A549 (cell line): ENCODE measurements around the gene IRX4. TPM values are rescaled to one million over a fixed set of nuclear protein-coding genes. Genes with fewer than 3 reads are reported as not detected.

ENCODE experiments used
- ATAC-seq, 2 experiments: fragments of 200-7000 bp in 1 of 2; fragments of >200 bp in 1 of 2; cut with Nextera tagmentation in 1 of 2; cut with Tn5 transposase in 1 of 2; 3 replicates each; pipeline versions ENCODE4 v1.8.0 to v1.9.1; 2018 to 2020; ENCODE audit warnings: mild to moderate bottlenecking in 1 of 2, moderate library complexity in 1 of 2
- CTCF ChIA-PET: fragments of 300-600 bp; sonication (Branson Sonifier 250); formaldehyde crosslinking; extraction: SDS; loops from one replicate; lab custom pipeline; 2021; ENCODE audit warnings: antibody characterized with exemption, inconsistent platforms; lab: Yijun Ruan, JAX
- POLR2A ChIA-PET: fragments of 350-600 bp; formaldehyde crosslinking; extraction: SDS; loops from one replicate; lab custom pipeline; 2021; ENCODE audit warnings: antibody characterized with exemption, inconsistent platforms; lab: Yijun Ruan, JAX
- DNase-seq, 2 experiments: peaks; one replicate each; pipeline versions ENCODE4 v3.0.0 to v3.0.0-alpha.2; 2011 to 2016; ENCODE audit warnings: low read depth in 1 of 2, low spot score in 1 of 2
- FAIRE-seq: peaks from 2 replicates; lab custom pipeline; 2011; peaks lifted over from hg19 to GRCh38; lab: Jason Lieb, UNC
- H3K27ac ChIP-seq, 2 experiments: fragments of >200 bp; sonication (Bioruptor Twin); formaldehyde crosslinking; 3 replicates each; pipeline ENCODE4 v1.5.1; 2016 to 2017
- H3K4me1 ChIP-seq: fragments of >200 bp; sonication (Bioruptor Twin); formaldehyde crosslinking; 3 replicates; pipeline ENCODE4 v1.6.1; 2016
- H3K4me2 ChIP-seq: fragments of >200 bp; sonication (Bioruptor Twin); formaldehyde crosslinking; 3 replicates; pipeline ENCODE4 v1.6.1; 2016
- H3K4me3 ChIP-seq: fragments of >200 bp; sonication (Bioruptor Twin); formaldehyde crosslinking; 3 replicates; pipeline ENCODE4 v1.5.1; 2016
- H3K9me3 ChIP-seq: fragments of >200 bp; sonication (Bioruptor Twin); formaldehyde crosslinking; 3 replicates; pipeline ENCODE4 v1.6.1; 2016
- CHD2 ChIP-seq: fragments of 150-350 bp; IDR thresholded peaks from 2 replicates; pipeline ENCODE4 v1.6.1; 2014; ENCODE audit warnings: low read length; ENCODE audit not compliant: partially characterized antibody
- CHD4 ChIP-seq: fragments of 200-600 bp; sonication (generic); IDR thresholded peaks from 2 replicates; pipeline ENCODE4 v1.6.1; 2016; ENCODE audit warnings: antibody characterized with exemption, mild to moderate bottlenecking, borderline replicate concordance
- EP300 ChIP-seq, 2 experiments: fragments of >200 bp; sonication (Bioruptor Twin); formaldehyde crosslinking; IDR thresholded peaks; 2 replicates in 1 of 2; 3 replicates in 1 of 2; pipeline ENCODE4 v1.6.1; 2016 to 2017
- ESRRA ChIP-seq: fragments of 150-350 bp; IDR thresholded peaks from 2 replicates; pipeline ENCODE4 v1.6.1; 2014; ENCODE audit warnings: mild to moderate bottlenecking, low read length, borderline replicate concordance
- FOSL2 ChIP-seq, 2 experiments: fragments of 450-650 bp in 1 of 2; fragments of >200 bp in 1 of 2; sonication (Bioruptor Twin) in 1 of 2; formaldehyde crosslinking; IDR thresholded peaks; 2 replicates each; pipeline versions ENCODE4 v1.5.0 to v1.6.1; 2016 to 2020; ENCODE audit warnings: mild to moderate bottlenecking in 1 of 2, moderate library complexity in 1 of 2
- FOXS1 ChIP-seq: fragments of 250-450 bp; sonication (Bioruptor Pico); IDR thresholded peaks from 2 replicates; pipeline ENCODE4 v1.5.0; 2020; ENCODE audit warnings: mild to moderate bottlenecking, moderate library complexity
- HDAC2 ChIP-seq: fragments of 200-600 bp; sonication (generic); IDR thresholded peaks from 2 replicates; pipeline ENCODE4 v1.6.1; 2016
- HOXA7 ChIP-seq: fragments of 250-450 bp; sonication (Bioruptor Pico); IDR thresholded peaks from 2 replicates; pipeline ENCODE4 v1.5.0; 2020; ENCODE audit warnings: mild to moderate bottlenecking, moderate library complexity
- HOXB13 ChIP-seq: fragments of 250-450 bp; sonication (Bioruptor Pico); IDR thresholded peaks from 2 replicates; pipeline ENCODE4 v1.5.0; 2020; ENCODE audit warnings: low read depth, mild to moderate bottlenecking, moderate library complexity
- JUN ChIP-seq, 2 experiments: fragments of >200 bp; sonication (Bioruptor Twin); formaldehyde crosslinking; IDR thresholded peaks; 2 replicates in 1 of 2; 3 replicates in 1 of 2; pipeline ENCODE4 v1.6.1; 2016 to 2017
- JUNB ChIP-seq: fragments of >200 bp; sonication (Bioruptor Twin); formaldehyde crosslinking; IDR thresholded peaks from 2 replicates; pipeline ENCODE4 v1.6.1; 2016
- KDM5A ChIP-seq: fragments of 200-600 bp; sonication (generic); IDR thresholded peaks from 2 replicates; pipeline ENCODE4 v1.6.1; 2016; ENCODE audit warnings: antibody characterized with exemption, mild to moderate bottlenecking
- MAFK ChIP-seq: fragments of 450-650 bp; IDR thresholded peaks from 2 replicates; pipeline ENCODE4 v1.6.1; 2014; ENCODE audit not compliant: partially characterized antibody
- MAZ ChIP-seq: fragments of 150-350 bp; IDR thresholded peaks from 2 replicates; pipeline ENCODE4 v1.6.1; 2014; ENCODE audit warnings: antibody characterized with exemption, low read depth, low read length, borderline replicate concordance
- NR3C1 ChIP-seq: fragments of >200 bp; sonication (Bioruptor Twin); formaldehyde crosslinking; IDR thresholded peaks from 3 replicates; pipeline ENCODE4 v1.6.1; 2017
- PHF8 ChIP-seq: fragments of 200-600 bp; sonication (generic); IDR thresholded peaks from 2 replicates; pipeline ENCODE4 v1.6.1; 2016; ENCODE audit warnings: low read depth, mild to moderate bottlenecking, antibody characterized with exemption, moderate library complexity, borderline replicate concordance
- POLR2A ChIP-seq: IDR thresholded peaks from 2 replicates; pipeline ENCODE4 v1.6.1; 2012; ENCODE audit warnings: mild to moderate bottlenecking, low read length
- POLR2AphosphoS2 ChIP-seq: conservative IDR thresholded peaks from 2 replicates; pipeline ENCODE4 v1.6.1; 2012; ENCODE audit warnings: low read length, improper control_type of control experiment, inconsistent platforms
- RFX5 ChIP-seq: fragments of 450-650 bp; IDR thresholded peaks from 2 replicates; pipeline ENCODE4 v1.7.1; 2014; ENCODE audit warnings: antibody characterized with exemption, mild to moderate bottlenecking, moderate library complexity
- RNF2 ChIP-seq: fragments of 200-600 bp; sonication (generic); IDR thresholded peaks from 2 replicates; pipeline ENCODE4 v1.6.1; 2016; ENCODE audit warnings: low read depth, mild to moderate bottlenecking, antibody characterized with exemption, moderate library complexity, borderline replicate concordance
- SMC3 ChIP-seq: fragments of >200 bp; sonication (Bioruptor Twin); formaldehyde crosslinking; IDR thresholded peaks from 3 replicates; pipeline ENCODE4 v1.6.1; 2018; ENCODE audit warnings: inconsistent platforms
- SREBF2 ChIP-seq: fragments of 450-650 bp; IDR thresholded peaks from 2 replicates; pipeline ENCODE4 v1.6.1; 2014; ENCODE audit warnings: mild to moderate bottlenecking, moderate library complexity
- ZNF302 ChIP-seq: fragments of 250-450 bp; sonication (Bioruptor Pico); IDR thresholded peaks from 2 replicates; pipeline ENCODE4 v1.9.0; 2021; ENCODE audit warnings: inconsistent platforms, mild to moderate bottlenecking, moderate library complexity
- ZSCAN20 ChIP-seq: fragments of 250-450 bp; sonication (Bioruptor Pico); IDR thresholded peaks from 2 replicates; pipeline ENCODE4 v1.8.0; 2022; ENCODE audit warnings: mild to moderate bottlenecking, moderate library complexity
- WGBS: methylation state at CpG from one replicate; pipeline ENCODE4 v1.1.6; 2017; ENCODE audit errors: missing lambda C conversion rate; 5-methylcytosine and 5-hydroxymethylcytosine counted together
- polyA plus RNA-seq, 4 experiments: library from polyadenylated mRNA; depleted of rRNA in 3 of 4; stranded (reverse); fragments of >200 nt; fragmentation: RNase III in 1 of 4; extraction: RNeasy Plus Mini Kit Qiagen cat#74134 plus additional on column Dnase treatment in 1 of 4; gene quantifications; 2 replicates in 3 of 4; 3 replicates in 1 of 4; pipeline ENCODE4 v1.2.3, GENCODE V29; 2011 to 2017
- TF ChIP-seq, protein P1 (sequence below): fragments of 200-600 bp; sonication (generic); IDR thresholded peaks from 2 replicates; pipeline ENCODE4 v1.6.1; 2016; ENCODE audit warnings: antibody characterized with exemption, mild to moderate bottlenecking, moderate library complexity
- TF ChIP-seq, protein P2 (sequence below): IDR thresholded peaks from 2 replicates; pipeline ENCODE4 v1.6.1; 2012
- TF ChIP-seq, protein P3 (sequence below): IDR thresholded peaks from 2 replicates; pipeline ENCODE4 v1.6.1; 2012; ENCODE audit warnings: low read depth, borderline replicate concordance
- TF ChIP-seq, protein P4 (sequence below): fragments of 150-350 bp; IDR thresholded peaks from 2 replicates; pipeline ENCODE4 v1.6.1; 2014; ENCODE audit warnings: low read depth, mild to moderate bottlenecking, low read length

IRX4 gene
- polyA plus RNA-seq, 2 of the 4 experiments (the other 2 are of a cell fraction) = 0.04 to 0.06 TPM

DNA sequence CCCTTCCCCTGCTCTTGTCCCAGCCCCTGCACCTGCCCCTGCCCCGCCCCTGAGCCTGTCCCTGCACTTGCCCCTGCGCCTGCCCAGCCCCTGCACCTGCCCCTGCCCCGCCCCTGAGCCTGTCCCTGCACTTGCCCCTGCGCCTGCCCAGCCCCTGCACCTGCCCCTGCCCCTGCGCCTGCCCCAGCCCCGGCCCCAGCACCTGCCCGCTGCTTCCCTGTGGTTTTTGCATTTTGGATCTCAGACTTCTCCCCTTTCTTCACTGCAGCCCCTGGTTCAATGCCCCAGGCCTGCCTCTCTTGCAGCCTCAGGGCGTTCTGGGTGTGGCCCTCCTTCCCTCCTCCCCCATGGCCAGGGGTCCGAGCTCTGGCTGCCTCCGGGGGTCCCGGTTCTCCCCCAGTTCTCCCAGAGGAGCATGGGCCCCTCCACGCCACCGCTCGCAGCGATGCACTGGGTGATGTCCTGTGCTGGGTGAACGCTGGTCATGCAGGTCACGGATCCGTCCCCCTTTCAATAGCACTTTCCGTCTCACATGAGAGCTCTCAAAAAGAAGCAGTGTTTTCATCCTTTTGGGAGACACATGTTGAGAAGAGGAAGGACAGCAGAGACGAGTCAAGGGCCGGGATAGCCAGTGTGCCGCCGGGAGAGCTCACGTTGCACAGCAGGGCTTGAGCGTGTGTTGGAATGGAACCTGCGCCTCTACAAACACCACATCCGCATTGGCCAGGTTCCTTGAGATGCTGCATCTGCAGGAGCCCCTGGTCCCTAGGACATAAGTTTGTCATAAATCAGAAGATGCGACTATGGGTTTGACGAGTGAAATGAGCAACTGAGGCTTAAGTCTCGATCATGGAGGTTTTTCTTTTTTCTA, 44.0 kb upstream of the IRX4 start:
- H3K9me3 ChIP-seq = no peaks in the 10 kb centered on the region
- H3K4me3 ChIP-seq = no peak overlapping the region
- WGBS = 47% methylated on average over 20 of the region's 30 CpGs
- no peak overlapping the region for H3K27ac ChIP-seq
- no peak for TF ChIP-seq RFX5
- no peak for TF ChIP-seq POLR2AphosphoS2
- TF ChIP-seq ESRRA = no peak
- no peak for TF ChIP-seq NR3C1
- TF ChIP-seq PHF8 = no peak
- TF ChIP-seq RNF2 = no peak
- no peak for TF ChIP-seq SMC3
- TF ChIP-seq HOXB13 (CRISPR knock-in tag) = no peak
- TF ChIP-seq ZNF302 (CRISPR knock-in tag) = no peak
- TF ChIP-seq, protein P1, sequence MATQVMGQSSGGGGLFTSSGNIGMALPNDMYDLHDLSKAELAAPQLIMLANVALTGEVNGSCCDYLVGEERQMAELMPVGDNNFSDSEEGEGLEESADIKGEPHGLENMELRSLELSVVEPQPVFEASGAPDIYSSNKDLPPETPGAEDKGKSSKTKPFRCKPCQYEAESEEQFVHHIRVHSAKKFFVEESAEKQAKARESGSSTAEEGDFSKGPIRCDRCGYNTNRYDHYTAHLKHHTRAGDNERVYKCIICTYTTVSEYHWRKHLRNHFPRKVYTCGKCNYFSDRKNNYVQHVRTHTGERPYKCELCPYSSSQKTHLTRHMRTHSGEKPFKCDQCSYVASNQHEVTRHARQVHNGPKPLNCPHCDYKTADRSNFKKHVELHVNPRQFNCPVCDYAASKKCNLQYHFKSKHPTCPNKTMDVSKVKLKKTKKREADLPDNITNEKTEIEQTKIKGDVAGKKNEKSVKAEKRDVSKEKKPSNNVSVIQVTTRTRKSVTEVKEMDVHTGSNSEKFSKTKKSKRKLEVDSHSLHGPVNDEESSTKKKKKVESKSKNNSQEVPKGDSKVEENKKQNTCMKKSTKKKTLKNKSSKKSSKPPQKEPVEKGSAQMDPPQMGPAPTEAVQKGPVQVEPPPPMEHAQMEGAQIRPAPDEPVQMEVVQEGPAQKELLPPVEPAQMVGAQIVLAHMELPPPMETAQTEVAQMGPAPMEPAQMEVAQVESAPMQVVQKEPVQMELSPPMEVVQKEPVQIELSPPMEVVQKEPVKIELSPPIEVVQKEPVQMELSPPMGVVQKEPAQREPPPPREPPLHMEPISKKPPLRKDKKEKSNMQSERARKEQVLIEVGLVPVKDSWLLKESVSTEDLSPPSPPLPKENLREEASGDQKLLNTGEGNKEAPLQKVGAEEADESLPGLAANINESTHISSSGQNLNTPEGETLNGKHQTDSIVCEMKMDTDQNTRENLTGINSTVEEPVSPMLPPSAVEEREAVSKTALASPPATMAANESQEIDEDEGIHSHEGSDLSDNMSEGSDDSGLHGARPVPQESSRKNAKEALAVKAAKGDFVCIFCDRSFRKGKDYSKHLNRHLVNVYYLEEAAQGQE = no peak
- TF ChIP-seq ZSCAN20 = no peak
- TF ChIP-seq MAZ = no peak
- no peak for TF ChIP-seq JUNB
- TF ChIP-seq FOSL2 (IDR thresholded peaks at IDR 0.05) = no peak
- TF ChIP-seq FOSL2 (CRISPR knock-in tag; IDR thresholded peaks at IDR 0.05) = no peak
- TF ChIP-seq FOXS1 = no peak
- no peak for TF ChIP-seq POLR2A
- no peak for TF ChIP-seq MAFK
- ChIA-PET CTCF (no interaction called here), POLR2A (no interaction called here)
- H3K4me1 ChIP-seq = no peaks in the 10 kb centered on the region
- no peak overlapping the region for H3K4me2 ChIP-seq
- ATAC-seq = no peak
- FAIRE-seq = no peak
- no peak for DNase-seq

DNA sequence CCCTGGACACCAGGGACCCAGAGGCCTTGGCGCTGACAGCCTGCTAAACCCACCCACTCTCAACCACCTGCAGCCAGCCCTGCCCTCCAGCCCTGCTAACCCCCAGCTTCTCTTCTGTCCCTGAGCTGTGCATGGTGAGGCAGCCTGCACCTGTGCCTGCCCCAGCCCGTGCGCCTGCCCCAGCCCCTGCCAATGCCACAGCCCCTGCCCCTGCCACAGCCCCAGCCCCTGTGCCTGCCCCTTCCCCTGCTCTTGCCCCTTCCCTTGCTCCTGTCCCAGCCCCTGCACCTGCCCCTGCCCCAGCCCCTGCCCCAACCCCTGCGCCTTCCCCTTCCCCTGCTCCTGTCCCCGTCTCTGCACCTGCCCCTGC, 43.3 kb upstream of the IRX4 start:
- ChIA-PET CTCF (no interaction called here), POLR2A (no interaction called here)
- TF ChIP-seq JUN (IDR thresholded peaks at IDR 0.05) (no peak), HOXA7 (no peak), EP300 (IDR thresholded peaks at IDR 0.05) (no peak), SREBF2 (no peak), CHD4 (no peak), MAZ (no peak), ESRRA (no peak), HDAC2 (no peak), CHD2 (no peak), JUNB (no peak), KDM5A (no peak)
- TF ChIP-seq, protein P2, sequence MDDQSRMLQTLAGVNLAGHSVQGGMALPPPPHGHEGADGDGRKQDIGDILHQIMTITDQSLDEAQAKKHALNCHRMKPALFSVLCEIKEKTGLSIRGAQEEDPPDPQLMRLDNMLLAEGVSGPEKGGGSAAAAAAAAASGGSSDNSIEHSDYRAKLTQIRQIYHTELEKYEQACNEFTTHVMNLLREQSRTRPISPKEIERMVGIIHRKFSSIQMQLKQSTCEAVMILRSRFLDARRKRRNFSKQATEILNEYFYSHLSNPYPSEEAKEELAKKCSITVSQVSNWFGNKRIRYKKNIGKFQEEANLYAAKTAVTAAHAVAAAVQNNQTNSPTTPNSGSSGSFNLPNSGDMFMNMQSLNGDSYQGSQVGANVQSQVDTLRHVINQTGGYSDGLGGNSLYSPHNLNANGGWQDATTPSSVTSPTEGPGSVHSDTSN = no peak
- TF ChIP-seq, protein P3, sequence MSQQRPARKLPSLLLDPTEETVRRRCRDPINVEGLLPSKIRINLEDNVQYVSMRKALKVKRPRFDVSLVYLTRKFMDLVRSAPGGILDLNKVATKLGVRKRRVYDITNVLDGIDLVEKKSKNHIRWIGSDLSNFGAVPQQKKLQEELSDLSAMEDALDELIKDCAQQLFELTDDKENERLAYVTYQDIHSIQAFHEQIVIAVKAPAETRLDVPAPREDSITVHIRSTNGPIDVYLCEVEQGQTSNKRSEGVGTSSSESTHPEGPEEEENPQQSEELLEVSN = no peak
- TF ChIP-seq, protein P4, sequence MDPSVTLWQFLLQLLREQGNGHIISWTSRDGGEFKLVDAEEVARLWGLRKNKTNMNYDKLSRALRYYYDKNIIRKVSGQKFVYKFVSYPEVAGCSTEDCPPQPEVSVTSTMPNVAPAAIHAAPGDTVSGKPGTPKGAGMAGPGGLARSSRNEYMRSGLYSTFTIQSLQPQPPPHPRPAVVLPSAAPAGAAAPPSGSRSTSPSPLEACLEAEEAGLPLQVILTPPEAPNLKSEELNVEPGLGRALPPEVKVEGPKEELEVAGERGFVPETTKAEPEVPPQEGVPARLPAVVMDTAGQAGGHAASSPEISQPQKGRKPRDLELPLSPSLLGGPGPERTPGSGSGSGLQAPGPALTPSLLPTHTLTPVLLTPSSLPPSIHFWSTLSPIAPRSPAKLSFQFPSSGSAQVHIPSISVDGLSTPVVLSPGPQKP = no peak
- TF ChIP-seq, protein P1 = no peak
- Histone ChIP-seq H3K9me3 (no peaks in the 10 kb centered on the region), H3K4me1 (no peaks in the 10 kb centered on the region), H3K4me3 (no peak overlapping the region), H3K27ac (no peak overlapping the region), H3K4me2 (no peak overlapping the region)
- DNase-seq (no peak), FAIRE-seq (no peak), ATAC-seq (peak in 1 of 2 experiments; percentile 23; a peak in 2 of 6 replicates)
- 0% methylated on average over 1 of the region's 5 CpGs for WGBS
